HepG2 (cell line): ENCODE data around the gene SLC2A4. TPM values are rescaled to one million over a fixed set of nuclear protein-coding genes. Genes with fewer than 3 reads are reported as not detected.

ENCODE experiments used
- GLI4 ChIP-seq: sonication (generic); formaldehyde crosslinking; IDR thresholded peaks from 2 replicates; pipeline ENCODE4 v1.5.1; 2020; ENCODE audit warnings: missing genetic modification reagents, mild to moderate bottlenecking, moderate library complexity, borderline replicate concordance
- HNRNPK ChIP-seq: fragments of 200-400 bp; formaldehyde crosslinking; IDR thresholded peaks from 2 replicates; pipeline ENCODE4 v1.6.1; 2018; ENCODE audit warnings: low read length, low read depth, moderate library complexity, mild to moderate bottlenecking; ENCODE audit not compliant: poor library complexity, severe bottlenecking
- KLF13 ChIP-seq: sonication (generic); formaldehyde crosslinking; IDR thresholded peaks from 2 replicates; pipeline ENCODE4 v1.4.0; 2020; ENCODE audit warnings: mild to moderate bottlenecking, missing genetic modification reagents
- NFE2 ChIP-seq: sonication (generic); formaldehyde crosslinking; IDR thresholded peaks from 2 replicates; pipeline ENCODE4 v1.4.0; 2020; ENCODE audit warnings: missing genetic modification reagents
- NR2F1 ChIP-seq, 2 experiments: fragments of 450-650 bp in 1 of 2; formaldehyde crosslinking in 1 of 2; IDR thresholded peaks; 2 replicates each; pipeline versions ENCODE4 v1.5.0 to v1.6.1; 2016 to 2020; ENCODE audit warnings: mild to moderate bottlenecking in 1 of 2, missing compliant biosample characterization in 1 of 2, missing genetic modification reagents in 1 of 2, moderate library complexity in 1 of 2
- PHB2 ChIP-seq: fragments of 450-650 bp; IDR thresholded peaks from 2 replicates; pipeline ENCODE4 v1.6.1; 2018; ENCODE audit not compliant: partially characterized antibody
- RORA ChIP-seq: sonication (generic); formaldehyde crosslinking; IDR thresholded peaks from 2 replicates; pipeline ENCODE4 v1.5.0; 2020; ENCODE audit warnings: mild to moderate bottlenecking, missing genetic modification reagents, moderate library complexity
- SETDB1 ChIP-seq: sonication (generic); formaldehyde crosslinking; IDR thresholded peaks from 2 replicates; pipeline ENCODE4 v1.5.1; 2020; ENCODE audit warnings: missing genetic modification reagents, mild to moderate bottlenecking, borderline replicate concordance
- SMARCC2 ChIP-seq: fragments of 450-650 bp; IDR thresholded peaks from 2 replicates; pipeline ENCODE4 v1.6.1; 2017; ENCODE audit warnings: antibody characterized with exemption, mild to moderate bottlenecking
- TGIF2 ChIP-seq: IDR thresholded peaks from 2 replicates; pipeline ENCODE4 v1.6.1; 2016; ENCODE audit warnings: control low read depth, missing compliant biosample characterization
- ZNF264 ChIP-seq: sonication (generic); formaldehyde crosslinking; IDR thresholded peaks from 2 replicates; pipeline ENCODE4 v1.4.0; 2020; ENCODE audit warnings: missing genetic modification reagents
- ZNF546 ChIP-seq: sonication (generic); formaldehyde crosslinking; conservative IDR thresholded peaks from 2 replicates; pipeline ENCODE4 v1.8.1; 2023; ENCODE audit warnings: mild to moderate bottlenecking, missing genetic modification reagents
- ZNF644 ChIP-seq: IDR thresholded peaks from 2 replicates; pipeline ENCODE4 v1.6.1; 2016; ENCODE audit warnings: low read depth
- ZNF746 ChIP-seq: sonication (generic); formaldehyde crosslinking; IDR thresholded peaks from 2 replicates; pipeline ENCODE4 v1.8.0; 2022; ENCODE audit warnings: mild to moderate bottlenecking, missing genetic modification reagents
- ZSCAN30 ChIP-seq: sonication (generic); formaldehyde crosslinking; IDR thresholded peaks from 2 replicates; pipeline ENCODE4 v1.5.0; 2020; ENCODE audit warnings: mild to moderate bottlenecking, missing genetic modification reagents
- polyA plus RNA-seq, 8 experiments: library from polyadenylated mRNA; depleted of rRNA in 3 of 8; stranded (reverse) in 7 of 8; unstranded in 1 of 8; fragments of >200 nt; fragmentation: Illumina TruSeq in 4 of 8; extraction: Trizol in 4 of 8; gene quantifications; 2 replicates each; pipeline versions ENCODE4 v1.2.1 to v1.2.3, GENCODE V29; 2011 to 2016; ENCODE audit warnings: low read depth in 4 of 8, missing spikeins in 1 of 8, mixed read lengths in 1 of 8; ENCODE audit not compliant: insufficient read depth in 1 of 8
- total RNA-seq, 5 experiments: library from RNA; depleted of rRNA; stranded (reverse); fragments of >200 nt; fragmentation: Illumina TruSeq; extraction: Trizol; gene quantifications; 2 replicates each; pipeline ENCODE4 v1.2.3, GENCODE V29; 2016; ENCODE audit warnings: low read depth in 1 of 5
- TF ChIP-seq, protein P1 (sequence below): sonication (generic); formaldehyde crosslinking; IDR thresholded peaks from 2 replicates; pipeline ENCODE4 v1.8.1; 2023; ENCODE audit warnings: mild to moderate bottlenecking, moderate library complexity, missing genetic modification reagents
- TF ChIP-seq, protein P2 (sequence below): sonication (generic); formaldehyde crosslinking; IDR thresholded peaks from 2 replicates; pipeline ENCODE4 v1.4.0; 2020; ENCODE audit warnings: low read depth, mild to moderate bottlenecking, missing genetic modification reagents
- TF ChIP-seq, protein P3 (sequence below), 2 experiments: sonication (generic) in 1 of 2; formaldehyde crosslinking in 1 of 2; IDR thresholded peaks; 2 replicates each; pipeline versions ENCODE4 v1.5.1 to v1.6.1; 2011 to 2020; ENCODE audit warnings: borderline replicate concordance in 1 of 2, low read depth in 1 of 2, low read length in 1 of 2, mild to moderate bottlenecking in 1 of 2, missing genetic modification reagents in 1 of 2, moderate library complexity in 1 of 2
- TF ChIP-seq, protein P4 (sequence below): sonication (generic); formaldehyde crosslinking; IDR thresholded peaks from 2 replicates; pipeline ENCODE4 v1.9.0; 2021; ENCODE audit warnings: mild to moderate bottlenecking, missing genetic modification reagents

The SLC2A4 gene
- total and polyA plus RNA-seq, 2 of the 13 experiments (the other 11 are each of a cell fraction or from before 2014, with no cell fraction given): 4.9 to 5.8 TPM

DNA sequence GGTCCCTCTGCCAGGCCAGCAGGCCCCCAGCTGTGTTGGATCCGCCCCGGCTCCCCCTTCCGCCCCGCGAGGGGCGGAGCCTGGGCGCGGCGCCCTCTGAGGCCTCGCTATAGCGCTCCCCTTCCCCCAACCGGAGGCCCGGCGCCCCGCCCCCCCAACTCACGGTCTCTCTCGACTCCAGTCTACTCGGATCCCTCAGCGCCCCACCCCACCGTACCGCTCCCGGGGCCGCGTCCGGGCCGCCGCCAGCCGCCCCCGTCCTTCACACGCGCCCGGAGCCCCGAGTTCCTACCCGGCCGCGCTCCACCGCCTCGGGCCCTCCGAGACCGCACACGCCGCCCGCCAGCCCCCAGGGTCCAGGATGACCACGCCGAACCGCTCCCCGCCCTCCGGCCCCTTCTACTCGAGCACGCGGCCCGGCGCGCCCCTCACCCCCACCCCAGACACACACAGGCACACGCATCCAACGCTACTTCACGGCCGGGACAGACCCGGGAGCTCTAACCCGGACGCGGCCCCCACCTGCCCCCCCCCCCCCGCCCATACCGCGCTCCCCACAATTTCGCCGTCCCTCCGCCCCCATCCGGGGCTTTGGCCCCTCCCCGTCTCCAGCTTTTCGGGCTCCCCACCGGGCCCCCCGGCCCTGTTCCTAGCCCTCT is 43.6 kb upstream of the SLC2A4 start (continued):
- TF ChIP-seq NR2F1 (CRISPR knock-in tag; IDR thresholded peaks at IDR 0.05) (no peak), HNRNPK (peak; percentile 75), ZNF264 (CRISPR knock-in tag) (no peak), ZSCAN30 (CRISPR knock-in tag) (no peak), SMARCC2 (no peak), NFE2 (CRISPR knock-in tag) (no peak), ZNF644 (no peak), SETDB1 (CRISPR knock-in tag) (no peak), RORA (no peak), ZNF746 (CRISPR knock-in tag) (no peak), TGIF2 (no peak), PHB2 (no peak), ZNF546 (CRISPR knock-in tag) (no peak), KLF13 (CRISPR knock-in tag) (no peak), GLI4 (no peak)
- TF ChIP-seq, protein P1, sequence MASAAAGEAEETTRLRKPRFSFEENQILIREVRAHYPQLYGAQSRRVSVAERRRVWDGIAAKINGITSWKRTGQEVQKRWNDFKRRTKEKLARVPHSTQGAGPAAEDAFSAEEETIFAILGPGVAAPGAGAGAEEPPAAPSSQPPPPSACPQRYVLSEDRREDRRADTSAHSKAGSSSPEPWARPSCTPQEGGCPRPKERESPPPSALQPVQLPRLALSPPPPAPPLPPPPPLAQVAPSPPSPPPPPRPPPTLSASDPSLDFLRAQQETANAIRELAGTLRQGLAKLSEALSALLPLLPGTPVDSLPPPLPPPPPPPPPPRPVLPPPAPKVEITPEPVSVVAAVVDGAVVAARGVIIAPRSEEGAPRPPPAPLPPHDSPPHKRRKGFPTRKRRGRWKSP (CRISPR knock-in tag): no peak
- TF ChIP-seq, protein P2, sequence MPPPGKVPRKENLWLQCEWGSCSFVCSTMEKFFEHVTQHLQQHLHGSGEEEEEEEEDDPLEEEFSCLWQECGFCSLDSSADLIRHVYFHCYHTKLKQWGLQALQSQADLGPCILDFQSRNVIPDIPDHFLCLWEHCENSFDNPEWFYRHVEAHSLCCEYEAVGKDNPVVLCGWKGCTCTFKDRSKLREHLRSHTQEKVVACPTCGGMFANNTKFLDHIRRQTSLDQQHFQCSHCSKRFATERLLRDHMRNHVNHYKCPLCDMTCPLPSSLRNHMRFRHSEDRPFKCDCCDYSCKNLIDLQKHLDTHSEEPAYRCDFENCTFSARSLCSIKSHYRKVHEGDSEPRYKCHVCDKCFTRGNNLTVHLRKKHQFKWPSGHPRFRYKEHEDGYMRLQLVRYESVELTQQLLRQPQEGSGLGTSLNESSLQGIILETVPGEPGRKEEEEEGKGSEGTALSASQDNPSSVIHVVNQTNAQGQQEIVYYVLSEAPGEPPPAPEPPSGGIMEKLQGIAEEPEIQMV: no peak
- TF ChIP-seq, protein P3, sequence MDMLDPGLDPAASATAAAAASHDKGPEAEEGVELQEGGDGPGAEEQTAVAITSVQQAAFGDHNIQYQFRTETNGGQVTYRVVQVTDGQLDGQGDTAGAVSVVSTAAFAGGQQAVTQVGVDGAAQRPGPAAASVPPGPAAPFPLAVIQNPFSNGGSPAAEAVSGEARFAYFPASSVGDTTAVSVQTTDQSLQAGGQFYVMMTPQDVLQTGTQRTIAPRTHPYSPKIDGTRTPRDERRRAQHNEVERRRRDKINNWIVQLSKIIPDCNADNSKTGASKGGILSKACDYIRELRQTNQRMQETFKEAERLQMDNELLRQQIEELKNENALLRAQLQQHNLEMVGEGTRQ (IDR thresholded peaks at IDR 0.05; ENCODE audit: low read depth, low read length): no peak
- TF ChIP-seq, protein P3 (CRISPR knock-in tag; IDR thresholded peaks at IDR 0.05; ENCODE audit: borderline replicate concordance): no peak
- TF ChIP-seq, protein P4, sequence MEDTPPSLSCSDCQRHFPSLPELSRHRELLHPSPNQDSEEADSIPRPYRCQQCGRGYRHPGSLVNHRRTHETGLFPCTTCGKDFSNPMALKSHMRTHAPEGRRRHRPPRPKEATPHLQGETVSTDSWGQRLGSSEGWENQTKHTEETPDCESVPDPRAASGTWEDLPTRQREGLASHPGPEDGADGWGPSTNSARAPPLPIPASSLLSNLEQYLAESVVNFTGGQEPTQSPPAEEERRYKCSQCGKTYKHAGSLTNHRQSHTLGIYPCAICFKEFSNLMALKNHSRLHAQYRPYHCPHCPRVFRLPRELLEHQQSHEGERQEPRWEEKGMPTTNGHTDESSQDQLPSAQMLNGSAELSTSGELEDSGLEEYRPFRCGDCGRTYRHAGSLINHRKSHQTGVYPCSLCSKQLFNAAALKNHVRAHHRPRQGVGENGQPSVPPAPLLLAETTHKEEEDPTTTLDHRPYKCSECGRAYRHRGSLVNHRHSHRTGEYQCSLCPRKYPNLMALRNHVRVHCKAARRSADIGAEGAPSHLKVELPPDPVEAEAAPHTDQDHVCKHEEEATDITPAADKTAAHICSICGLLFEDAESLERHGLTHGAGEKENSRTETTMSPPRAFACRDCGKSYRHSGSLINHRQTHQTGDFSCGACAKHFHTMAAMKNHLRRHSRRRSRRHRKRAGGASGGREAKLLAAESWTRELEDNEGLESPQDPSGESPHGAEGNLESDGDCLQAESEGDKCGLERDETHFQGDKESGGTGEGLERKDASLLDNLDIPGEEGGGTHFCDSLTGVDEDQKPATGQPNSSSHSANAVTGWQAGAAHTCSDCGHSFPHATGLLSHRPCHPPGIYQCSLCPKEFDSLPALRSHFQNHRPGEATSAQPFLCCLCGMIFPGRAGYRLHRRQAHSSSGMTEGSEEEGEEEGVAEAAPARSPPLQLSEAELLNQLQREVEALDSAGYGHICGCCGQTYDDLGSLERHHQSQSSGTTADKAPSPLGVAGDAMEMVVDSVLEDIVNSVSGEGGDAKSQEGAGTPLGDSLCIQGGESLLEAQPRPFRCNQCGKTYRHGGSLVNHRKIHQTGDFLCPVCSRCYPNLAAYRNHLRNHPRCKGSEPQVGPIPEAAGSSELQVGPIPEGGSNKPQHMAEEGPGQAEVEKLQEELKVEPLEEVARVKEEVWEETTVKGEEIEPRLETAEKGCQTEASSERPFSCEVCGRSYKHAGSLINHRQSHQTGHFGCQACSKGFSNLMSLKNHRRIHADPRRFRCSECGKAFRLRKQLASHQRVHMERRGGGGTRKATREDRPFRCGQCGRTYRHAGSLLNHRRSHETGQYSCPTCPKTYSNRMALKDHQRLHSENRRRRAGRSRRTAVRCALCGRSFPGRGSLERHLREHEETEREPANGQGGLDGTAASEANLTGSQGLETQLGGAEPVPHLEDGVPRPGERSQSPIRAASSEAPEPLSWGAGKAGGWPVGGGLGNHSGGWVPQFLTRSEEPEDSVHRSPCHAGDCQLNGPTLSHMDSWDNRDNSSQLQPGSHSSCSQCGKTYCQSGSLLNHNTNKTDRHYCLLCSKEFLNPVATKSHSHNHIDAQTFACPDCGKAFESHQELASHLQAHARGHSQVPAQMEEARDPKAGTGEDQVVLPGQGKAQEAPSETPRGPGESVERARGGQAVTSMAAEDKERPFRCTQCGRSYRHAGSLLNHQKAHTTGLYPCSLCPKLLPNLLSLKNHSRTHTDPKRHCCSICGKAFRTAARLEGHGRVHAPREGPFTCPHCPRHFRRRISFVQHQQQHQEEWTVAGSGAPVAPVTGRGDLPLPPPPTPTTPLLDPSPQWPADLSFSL (CRISPR knock-in tag): no peak
